NCI-H2171 (cell line): ENCODE measurements around the gene CES5A.
"Not testable (repeated sequence)": the region's sequence is repeated elsewhere in the genome, so short reads cannot be mapped to it uniquely, and the experiment has no call there.

Source experiments
- DNase-seq: peaks from one replicate; lab custom pipeline; 2025; lab: John Stamatoyannopoulos, UW

The CES5A gene

GRCh38 chr16:55876854-55877253 is 1.7 kb upstream of the CES5A start:
- DNase-seq: no peak

DNA sequence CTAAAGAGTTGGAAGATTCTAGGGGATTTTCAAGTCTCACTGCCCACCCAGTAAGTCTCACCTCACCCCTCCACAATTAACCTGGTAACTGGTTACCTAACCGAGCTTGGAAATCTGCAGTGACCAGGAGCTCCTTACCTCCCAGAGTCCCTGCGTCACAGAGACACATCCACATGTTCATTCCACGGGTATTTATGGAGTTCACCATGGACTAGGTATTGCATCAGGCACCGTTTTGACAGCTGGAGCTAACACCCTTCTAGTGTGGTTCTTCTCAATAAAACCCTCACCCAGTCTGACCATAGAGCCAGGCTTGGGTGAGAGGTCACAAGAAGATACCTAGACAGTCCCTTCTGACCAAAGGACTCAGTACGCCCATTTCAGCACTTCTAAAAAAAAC is 2.1 kb downstream of the CES5A start:
- no peak for DNase-seq

DNA sequence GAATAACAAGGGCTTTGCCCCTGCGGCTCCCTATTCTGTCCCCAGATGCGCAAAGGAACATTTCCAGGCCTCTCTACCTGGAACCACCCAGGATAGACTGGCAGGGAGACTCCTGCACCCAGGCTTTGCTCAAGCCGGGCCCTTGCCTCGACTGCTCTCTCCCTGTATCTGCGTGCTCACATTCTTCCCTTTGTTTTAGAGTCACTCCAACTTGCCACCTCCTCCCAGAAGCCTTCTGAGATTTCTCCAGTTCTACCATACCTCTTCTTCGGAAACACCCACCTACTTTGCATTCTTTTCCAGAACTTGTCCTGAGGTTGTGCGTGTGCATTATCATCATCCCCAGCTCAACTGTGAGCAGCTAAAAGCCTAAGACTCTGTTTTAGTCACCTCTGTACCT is 3.0 kb downstream of the CES5A start:
- no peak for DNase-seq

DNA sequence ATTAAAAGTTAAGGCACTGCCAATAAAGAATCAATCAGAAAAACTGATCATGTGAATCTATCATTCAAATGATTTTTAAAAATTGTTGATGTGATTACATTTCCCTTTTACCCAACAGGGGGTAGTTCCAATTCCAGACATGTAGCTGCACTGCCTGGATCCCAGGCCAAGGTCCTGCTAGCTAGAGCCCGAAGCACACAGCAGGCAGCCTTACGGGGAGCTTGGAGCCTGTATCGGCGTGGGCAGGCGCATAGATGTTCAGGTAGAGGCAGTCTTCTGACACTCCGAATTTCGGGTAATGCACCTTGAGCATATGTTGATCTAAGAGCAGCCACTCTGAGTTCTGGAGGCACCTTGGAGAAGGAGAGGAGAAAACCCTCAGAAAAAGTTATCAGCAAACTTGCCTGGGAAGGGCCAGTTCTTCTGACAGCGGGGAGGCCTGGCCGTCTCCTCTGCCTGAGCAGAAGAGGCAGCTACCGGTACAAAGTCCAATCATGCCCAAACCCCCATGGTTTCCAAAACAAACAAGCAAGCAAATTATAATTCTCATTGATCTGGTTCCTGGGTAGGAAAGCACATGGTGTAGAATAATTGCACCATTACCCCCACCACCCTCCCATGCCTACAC is 3.6 kb downstream of the CES5A start:
- no peak for DNase-seq

DNA sequence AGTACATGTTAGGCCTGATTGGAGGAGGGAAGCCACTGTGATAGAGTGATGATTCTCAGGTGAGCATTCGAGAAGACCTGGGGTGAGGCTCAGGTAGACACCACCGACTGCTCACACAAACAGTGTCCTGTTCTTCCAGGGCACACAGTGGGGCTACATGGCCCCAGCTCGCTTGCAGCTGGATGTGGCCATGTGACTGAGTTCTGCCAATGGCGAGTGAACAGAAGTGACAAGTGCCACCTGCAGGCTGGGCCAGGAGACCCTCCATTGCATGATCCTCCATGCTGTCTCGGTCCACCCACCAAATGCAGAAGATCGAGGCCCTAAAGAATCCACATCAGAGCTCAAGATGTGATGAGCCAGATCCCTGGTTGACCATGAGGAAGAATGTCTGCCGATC is 6.2 kb downstream of the CES5A start:
- no peak for DNase-seq

- no peak for DNase-seq
Observed at GRCh38 chr16:55868137-55868536, 7.0 kb downstream of the CES5A start.

DNA sequence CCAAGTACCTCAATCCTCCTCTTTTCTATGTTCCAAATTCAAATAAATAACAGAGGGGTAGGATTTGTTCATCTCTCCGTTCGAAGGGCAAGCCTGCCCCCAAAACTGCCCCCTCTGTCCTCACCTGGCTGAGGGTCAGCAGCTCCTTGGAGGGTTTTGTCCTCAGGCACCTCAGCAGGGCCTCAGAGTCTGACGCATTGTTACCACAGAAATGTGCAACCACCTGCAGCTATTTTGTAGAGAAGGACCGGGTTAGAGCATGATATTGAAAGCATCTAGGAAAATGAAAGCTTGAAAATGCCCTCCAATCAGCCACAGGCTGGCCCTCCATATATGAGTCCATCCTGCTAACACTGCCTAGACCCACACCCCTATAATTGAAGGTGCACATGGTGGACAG is 13.9 kb downstream of the CES5A start:
- no peak for DNase-seq

GRCh38 chr16:55857650-55858049 is 17.5 kb downstream of the CES5A start:
- not testable (repeated sequence) for DNase-seq

DNA sequence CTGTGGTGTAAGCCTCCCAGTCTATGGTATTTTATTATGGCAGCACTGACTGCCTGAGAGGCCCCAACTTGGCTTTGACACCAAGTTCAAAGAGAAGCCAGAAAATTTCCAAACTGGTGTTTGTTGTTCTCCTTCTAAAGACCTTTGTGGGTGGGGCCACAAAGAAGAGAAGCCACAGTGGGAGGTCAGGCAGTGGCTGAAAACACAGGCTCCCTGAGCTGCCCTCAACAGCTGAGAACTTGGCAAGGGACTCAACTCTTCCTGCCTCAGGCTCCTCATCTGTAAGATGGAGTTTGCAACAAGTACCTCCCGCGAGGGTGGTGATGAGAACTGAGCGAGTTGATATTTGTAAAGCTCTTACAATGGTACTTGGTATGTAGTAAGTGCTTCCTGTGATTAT is 18.2 kb downstream of the CES5A start:
- DNase-seq: no peak

DNA sequence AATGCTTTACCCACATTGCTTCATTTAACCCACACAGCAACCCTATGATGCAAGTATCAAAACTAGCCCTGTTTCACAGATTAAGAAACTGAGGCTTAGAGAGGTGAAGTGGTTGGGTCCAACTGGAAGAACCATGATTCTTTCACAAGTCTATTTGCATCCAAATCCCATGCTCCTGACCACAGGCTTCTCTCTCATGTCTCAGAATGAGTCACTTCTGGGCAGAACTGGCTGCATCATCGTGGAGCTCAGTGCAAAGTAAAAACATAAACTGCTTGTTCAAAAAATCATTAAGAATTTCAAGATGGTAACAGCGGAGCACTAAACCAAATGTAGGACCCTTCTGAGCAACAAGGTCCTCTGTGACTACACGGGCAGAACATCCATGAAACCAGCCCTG is 22.1 kb downstream of the CES5A start:
- DNase-seq: no peak

- no peak for DNase-seq
Observed at GRCh38 chr16:55849536-55849935, 25.6 kb downstream of the CES5A start.

- no peak for DNase-seq
Observed at GRCh38 chr16:55846598-55847346, 28.4 kb downstream of the CES5A start.

GRCh38 chr16:55843105-55843395 is 32.1 kb downstream of the CES5A start:
- DNase-seq: no peak

DNA sequence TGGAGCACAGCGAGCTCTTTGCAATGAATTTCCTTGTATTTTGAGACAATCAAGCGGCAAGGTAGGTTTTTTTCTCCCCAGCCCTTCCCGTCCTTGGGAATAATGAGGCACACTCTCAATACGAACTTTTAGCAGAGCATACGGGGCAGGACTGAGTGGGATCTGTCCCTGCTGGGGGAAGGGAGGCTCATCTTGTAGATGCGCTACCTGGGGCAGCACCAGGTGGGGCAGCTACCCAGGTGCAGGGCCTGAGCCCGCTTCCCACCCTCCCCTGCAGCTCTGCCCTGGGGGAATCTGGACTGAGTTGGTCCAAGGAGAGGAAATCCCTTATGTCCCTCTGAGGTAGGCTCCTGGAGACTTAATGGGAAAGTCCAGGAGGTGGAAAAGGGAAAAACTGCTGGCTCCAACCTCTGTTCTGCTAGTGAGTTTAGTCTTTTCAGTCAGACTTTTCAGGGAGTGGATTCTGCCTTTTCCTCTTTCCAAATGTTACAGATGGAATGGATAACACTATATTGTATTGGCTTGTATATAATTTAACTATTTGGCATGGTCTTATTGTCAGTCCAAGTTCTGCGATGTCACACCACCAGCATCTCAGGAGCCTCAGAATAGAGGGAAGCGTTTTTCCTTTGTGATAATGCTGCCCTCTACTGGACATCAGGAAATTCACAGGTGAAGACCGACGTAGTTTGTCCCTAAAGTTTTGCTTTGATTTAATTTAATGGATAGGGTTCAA is 32.6 kb downstream of the CES5A start:
- peak; percentile 5 for DNase-seq

DNA sequence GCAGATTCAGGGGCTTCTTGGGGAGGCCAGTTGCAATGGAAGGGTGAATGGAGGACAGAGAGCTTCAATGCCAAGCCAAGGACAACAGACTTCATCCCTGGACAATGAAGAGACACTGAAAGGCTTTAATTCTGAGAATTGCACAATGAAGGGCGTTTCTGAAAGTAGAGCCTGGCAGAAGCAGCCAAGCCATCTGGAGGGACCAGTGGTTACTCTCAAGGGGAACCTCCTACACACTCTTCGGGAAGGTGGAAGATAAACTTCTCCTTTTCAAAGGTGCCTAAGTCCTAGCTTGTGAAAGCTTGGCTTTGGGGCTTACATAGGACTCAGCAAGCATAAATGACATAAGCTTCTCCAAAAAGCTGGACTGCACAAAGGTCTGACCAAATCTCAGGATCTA is 36.1 kb downstream of the CES5A start:
- DNase-seq: no peak

DNA sequence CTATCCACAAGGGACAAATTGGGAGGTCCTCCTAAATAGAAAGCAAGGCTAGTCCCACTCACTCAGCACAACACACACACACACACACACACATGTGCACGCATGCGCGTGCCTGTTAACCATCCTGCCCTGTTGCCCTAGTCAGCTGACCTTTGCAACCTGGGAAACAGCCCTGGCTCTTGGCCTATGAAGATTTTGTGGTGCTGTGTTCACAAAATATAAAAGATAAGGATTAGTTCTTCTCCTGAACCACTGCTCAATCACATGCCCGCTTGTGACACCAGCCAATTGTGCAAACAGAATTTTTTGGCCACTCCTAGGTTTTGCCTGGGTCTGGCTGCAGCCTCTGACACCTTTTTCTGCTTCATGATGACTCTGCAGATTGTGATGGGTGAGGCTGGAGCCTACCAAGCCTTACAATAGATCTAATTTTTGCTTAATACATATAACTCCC is 39.0 kb downstream of the CES5A start:
- DNase-seq: no peak

- DNase-seq: no peak
Observed at GRCh38 chr16:55835581-55835980, 39.6 kb downstream of the CES5A start.

GRCh38 chr16:55835173-55835572 is 40.0 kb downstream of the CES5A start:
- not testable (repeated sequence) for DNase-seq

DNA sequence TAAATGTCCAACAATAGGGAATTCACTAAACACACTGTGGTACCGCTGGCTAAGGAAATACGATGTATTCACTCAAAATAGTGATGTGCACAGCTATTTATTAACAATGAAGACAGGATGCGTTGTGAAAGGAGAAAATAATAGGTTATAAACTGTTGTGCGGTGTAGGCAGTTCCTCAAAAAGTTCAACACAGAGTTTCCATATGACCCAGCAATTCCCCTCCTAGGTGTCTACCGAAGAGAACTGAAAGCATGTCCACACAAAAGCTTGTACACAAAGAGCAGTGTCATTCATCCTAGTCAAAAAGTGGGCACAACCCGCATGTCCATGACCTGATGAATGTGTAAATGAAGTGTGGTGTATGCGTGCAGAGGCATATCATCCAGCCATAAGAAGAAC is 41.1 kb downstream of the CES5A start:
- no peak for DNase-seq

- no peak for DNase-seq
Observed at GRCh38 chr16:55832773-55833691, 42.1 kb downstream of the CES5A start, which contains the start of gene CES1. TSS of gene CES1 (minus strand) at chr16:55833096. CDS start at chr16:55833055, 41 bp downstream.

- DNase-seq: no peak
Observed at GRCh38 chr16:55832425-55832772, 42.8 kb downstream of the CES5A start.

GRCh38 chr16:55830658-55831294 is 44.4 kb downstream of the CES5A start:
- DNase-seq: no peak
